ENCODE results near the gene KCNJ8. TPM values are rescaled to one million over a fixed set of nuclear protein-coding genes. Genes with fewer than 3 reads are reported as not detected.

KCNJ8 gene
- total and polyA plus RNA-seq, 2 experiments from 2014 or later, result 12.7 to 17.8 TPM

DNA sequence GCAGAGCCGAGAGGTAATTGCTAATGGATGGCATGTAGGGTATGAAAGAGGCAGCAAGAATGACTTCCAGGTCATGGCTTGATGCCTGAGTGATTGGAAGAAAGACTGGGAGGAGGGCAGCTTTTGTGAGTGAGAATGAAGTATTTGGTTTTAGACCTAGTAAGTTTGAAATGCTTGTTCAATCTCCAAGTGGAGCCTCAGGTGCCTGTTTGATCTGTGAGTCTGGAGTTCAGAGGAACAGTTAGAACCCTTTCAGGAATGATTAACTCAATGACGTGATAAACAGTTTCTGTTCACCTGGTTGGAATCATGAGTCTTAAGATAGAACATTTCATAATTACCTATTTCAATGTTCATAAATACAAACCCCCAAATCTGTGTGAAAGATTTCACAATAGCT lies 10.4 kb downstream of the KCNJ8 start:
- no peak overlapping the region for H3K4me3 ChIP-seq
- no peaks in the 10 kb centered on the region for H3K9me2 ChIP-seq (ENCODE audit: insufficient read depth)
- no peaks in the 10 kb centered on the region for H3K9me3 ChIP-seq (ENCODE audit: low read depth)
- in situ Hi-C loops (cut with MboI), result no loop called here
- peaks cover 4% of the 10 kb centered on the region; the same call in 1 of the 2 replicates for H3F3A ChIP-seq (ENCODE audit: insufficient read depth)
- H4K20me1 ChIP-seq (ENCODE audit: insufficient read depth), result no peaks in the 10 kb centered on the region
- TF ChIP-seq EZH2phosphoT487 (IDR thresholded peaks at IDR 0.05; ENCODE audit: insufficient read depth, low read depth) (no peak), EZH2 (IDR thresholded peaks at IDR 0.05; ENCODE audit: insufficient read depth, poor library complexity, severe bottlenecking) (no peak)
- peaks cover 6% of the 10 kb centered on the region for H3K4me1 ChIP-seq (ENCODE audit: insufficient read depth)
- DNase-seq, result no peak
- no peaks in the 10 kb centered on the region for H3K27me3 ChIP-seq (replicated peaks; ENCODE audit: insufficient read depth)
- 87 to 90% methylated on average over 2 of the region's 2 CpGs for WGBS, 2 experiments (ENCODE audit: low coverage in 1 of 2, low lambda C conversion rate in 2 of 2, missing lambda C conversion rate in 2 of 2)
- H3K27ac ChIP-seq, result no peak overlapping the region
- H3K9ac ChIP-seq, result no peak overlapping the region
- no peaks in the 10 kb centered on the region for H3K79me2 ChIP-seq (ENCODE audit: insufficient read depth)
- no peak overlapping the region for H2AFZ ChIP-seq
- H3K4me2 ChIP-seq (ENCODE audit: unreplicated experiment), result no peak overlapping the region
- H3K36me3 ChIP-seq (ENCODE audit: low read depth), result 0 out of 2 replicates have a peak, but pooled peaks cover 5% of the 10 kb centered on the region

DNA sequence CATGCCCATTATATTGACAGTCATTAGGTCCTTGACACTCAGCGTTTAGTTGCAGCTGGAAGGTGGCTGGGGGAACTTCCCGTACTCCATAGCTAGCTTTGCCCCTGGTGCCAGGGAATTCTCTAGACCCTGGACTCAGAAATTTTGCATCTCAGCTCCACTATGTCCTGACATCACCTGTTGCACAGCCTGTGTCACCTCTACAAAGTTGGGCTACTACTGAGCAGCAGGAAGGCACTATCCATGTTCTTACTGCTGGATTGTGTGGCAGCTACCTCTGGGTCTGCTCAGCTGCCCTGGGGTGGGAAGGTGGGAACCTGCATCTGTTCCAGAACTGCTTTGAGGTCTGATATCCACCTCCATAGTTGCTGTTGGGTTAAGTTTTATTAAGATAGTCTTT lies 11.0 kb downstream of the KCNJ8 start:
- Histone ChIP-seq H3K4me3 (no peak overlapping the region), H3K36me3 (ENCODE audit: low read depth) (0 out of 2 replicates have a peak, but pooled peaks cover 5% of the 10 kb centered on the region), H3K79me2 (ENCODE audit: insufficient read depth) (no peaks in the 10 kb centered on the region), H3K27ac (no peak overlapping the region), H3K4me1 (ENCODE audit: insufficient read depth) (peaks cover under 1% of the 10 kb centered on the region; the same call in 1 of the 2 replicates), H2AFZ (no peak overlapping the region), H3K9me2 (ENCODE audit: insufficient read depth) (no peaks in the 10 kb centered on the region), H3F3A (ENCODE audit: insufficient read depth) (no peaks in the 10 kb centered on the region), H3K9ac (no peak overlapping the region), H3K9me3 (ENCODE audit: low read depth) (no peaks in the 10 kb centered on the region), H4K20me1 (ENCODE audit: insufficient read depth) (no peaks in the 10 kb centered on the region), H3K4me2 (ENCODE audit: unreplicated experiment) (no peak overlapping the region), H3K27me3 (replicated peaks; ENCODE audit: insufficient read depth) (no peaks in the 10 kb centered on the region)
- in situ Hi-C loops (cut with MboI), result no loop called here
- no peak for TF ChIP-seq EZH2 (IDR thresholded peaks at IDR 0.05; ENCODE audit: insufficient read depth, poor library complexity, severe bottlenecking)
- no peak for TF ChIP-seq EZH2phosphoT487 (IDR thresholded peaks at IDR 0.05; ENCODE audit: insufficient read depth, low read depth)
- no peak for DNase-seq
- WGBS, 2 experiments (ENCODE audit: low coverage in 1 of 2, low lambda C conversion rate in 2 of 2, missing lambda C conversion rate in 2 of 2), result 95 to 97% methylated on average over 2 of the region's 2 CpGs

DNA sequence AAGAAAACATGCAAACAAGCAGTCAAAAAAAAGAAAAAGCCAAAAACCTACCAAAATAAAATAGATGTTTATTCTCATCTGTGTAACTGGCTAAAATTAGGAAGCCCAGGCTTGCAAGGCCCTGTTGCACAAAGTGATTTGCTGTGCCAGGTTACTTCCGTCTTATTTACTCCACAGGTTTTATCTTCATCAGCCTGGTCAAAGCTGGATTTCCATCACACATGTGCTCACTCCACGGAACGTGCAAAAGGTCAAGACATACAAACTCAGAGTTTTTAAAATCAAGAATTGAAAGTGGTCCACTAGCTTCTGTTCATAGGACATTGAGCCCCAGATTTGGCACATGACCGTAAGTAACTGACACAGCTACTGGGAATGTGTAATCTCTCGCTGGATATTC lies 14.8 kb downstream of the KCNJ8 start:
- H3K9me2 ChIP-seq (ENCODE audit: insufficient read depth), result no peaks in the 10 kb centered on the region
- no peaks in the 10 kb centered on the region for H4K20me1 ChIP-seq (ENCODE audit: insufficient read depth)
- no peaks in the 10 kb centered on the region for H3K36me3 ChIP-seq (ENCODE audit: low read depth)
- TF ChIP-seq EZH2phosphoT487 (IDR thresholded peaks at IDR 0.05; ENCODE audit: insufficient read depth, low read depth) (no peak), EZH2 (IDR thresholded peaks at IDR 0.05; ENCODE audit: insufficient read depth, poor library complexity, severe bottlenecking) (no peak)
- no peak overlapping the region for H3K4me3 ChIP-seq
- no peaks in the 10 kb centered on the region for H3F3A ChIP-seq (ENCODE audit: insufficient read depth)
- H3K4me2 ChIP-seq (ENCODE audit: unreplicated experiment), result no peak overlapping the region
- no peaks in the 10 kb centered on the region for H3K27me3 ChIP-seq (replicated peaks; ENCODE audit: insufficient read depth)
- in situ Hi-C loops (cut with MboI), result no loop called here
- 88 to 94% methylated on average over 5 of the region's 5 CpGs for WGBS, 2 experiments (ENCODE audit: low coverage in 1 of 2, low lambda C conversion rate in 2 of 2, missing lambda C conversion rate in 2 of 2)
- no peak for DNase-seq
- H3K27ac ChIP-seq, result no peak overlapping the region
- no peaks in the 10 kb centered on the region for H3K9me3 ChIP-seq (ENCODE audit: low read depth)
- H3K4me1 ChIP-seq (ENCODE audit: insufficient read depth), result no peaks in the 10 kb centered on the region
- H3K9ac ChIP-seq, result no peak overlapping the region
- H3K79me2 ChIP-seq (ENCODE audit: insufficient read depth), result no peaks in the 10 kb centered on the region
- no peak overlapping the region for H2AFZ ChIP-seq

DNA sequence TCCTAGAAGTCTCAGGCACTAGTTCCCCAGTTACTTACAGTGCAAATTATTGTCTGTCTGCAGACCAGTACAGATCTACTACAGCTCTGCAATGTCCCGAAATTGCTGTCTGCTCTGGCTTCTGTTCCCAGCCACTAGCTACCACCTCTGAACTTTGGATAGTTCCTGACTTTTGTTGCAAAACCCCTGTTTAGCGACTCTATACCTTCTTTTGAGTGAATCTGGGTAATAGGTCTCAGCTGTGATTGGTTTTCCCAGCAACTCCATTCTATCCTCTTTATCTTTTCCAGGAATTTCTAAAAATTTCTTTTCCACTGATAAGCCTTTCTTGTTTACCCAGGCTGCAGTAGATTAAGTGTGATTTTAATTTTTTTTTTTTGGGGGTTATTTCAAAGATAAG lies 16.8 kb downstream of the KCNJ8 start:
- no peaks in the 10 kb centered on the region for H3K27me3 ChIP-seq (replicated peaks; ENCODE audit: insufficient read depth)
- no peaks in the 10 kb centered on the region for H3F3A ChIP-seq (ENCODE audit: insufficient read depth)
- in situ Hi-C loops (cut with MboI), result no loop called here
- H3K79me2 ChIP-seq (ENCODE audit: insufficient read depth), result no peaks in the 10 kb centered on the region
- 35 to 37% methylated on average over 2 of the region's 2 CpGs for WGBS, 2 experiments (ENCODE audit: low coverage in 1 of 2, low lambda C conversion rate in 2 of 2, missing lambda C conversion rate in 2 of 2)
- no peak overlapping the region for H2AFZ ChIP-seq
- H4K20me1 ChIP-seq (ENCODE audit: insufficient read depth), result no peaks in the 10 kb centered on the region
- no peak for DNase-seq
- no peak overlapping the region for H3K4me2 ChIP-seq (ENCODE audit: unreplicated experiment)
- H3K27ac ChIP-seq, result no peak overlapping the region
- H3K4me1 ChIP-seq (ENCODE audit: insufficient read depth), result no peaks in the 10 kb centered on the region
- H3K36me3 ChIP-seq (ENCODE audit: low read depth), result no peaks in the 10 kb centered on the region
- H3K9me3 ChIP-seq (ENCODE audit: low read depth), result no peaks in the 10 kb centered on the region
- H3K9me2 ChIP-seq (ENCODE audit: insufficient read depth), result no peaks in the 10 kb centered on the region
- no peak overlapping the region for H3K4me3 ChIP-seq
- no peak for TF ChIP-seq EZH2 (IDR thresholded peaks at IDR 0.05; ENCODE audit: insufficient read depth, poor library complexity, severe bottlenecking)
- TF ChIP-seq EZH2phosphoT487 (IDR thresholded peaks at IDR 0.05; ENCODE audit: insufficient read depth, low read depth), result no peak
- no peak overlapping the region for H3K9ac ChIP-seq

DNA sequence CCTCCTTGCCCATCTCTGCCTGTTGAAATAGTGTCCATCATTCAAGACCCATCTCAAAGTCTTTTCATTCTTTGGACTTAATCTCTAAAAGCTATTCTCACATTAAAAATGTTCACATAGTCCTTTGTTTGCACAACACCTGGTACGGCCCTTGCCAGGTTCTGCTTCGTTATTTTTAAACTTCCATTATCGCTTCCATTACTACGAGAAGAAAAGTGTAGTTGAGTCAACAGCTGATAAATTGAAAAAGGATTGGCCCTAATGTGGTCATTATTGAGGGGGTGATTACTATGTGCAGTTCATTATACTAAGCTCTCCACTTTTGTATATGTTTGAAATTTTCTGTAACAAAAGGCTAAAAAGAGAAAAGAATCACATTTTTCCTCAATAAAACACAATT lies 17.8 kb downstream of the KCNJ8 start:
- Histone ChIP-seq H3K4me1 (ENCODE audit: insufficient read depth) (no peaks in the 10 kb centered on the region), H2AFZ (no peak overlapping the region), H3K9me2 (ENCODE audit: insufficient read depth) (no peaks in the 10 kb centered on the region), H3K27me3 (replicated peaks; ENCODE audit: insufficient read depth) (no peaks in the 10 kb centered on the region), H3K36me3 (ENCODE audit: low read depth) (no peaks in the 10 kb centered on the region), H3F3A (ENCODE audit: insufficient read depth) (no peaks in the 10 kb centered on the region), H3K79me2 (ENCODE audit: insufficient read depth) (no peaks in the 10 kb centered on the region), H3K9ac (no peak overlapping the region), H4K20me1 (ENCODE audit: insufficient read depth) (no peaks in the 10 kb centered on the region), H3K27ac (no peak overlapping the region), H3K9me3 (ENCODE audit: low read depth) (no peaks in the 10 kb centered on the region), H3K4me3 (no peak overlapping the region), H3K4me2 (ENCODE audit: unreplicated experiment) (no peak overlapping the region)
- DNase-seq, result no peak
- TF ChIP-seq EZH2phosphoT487 (IDR thresholded peaks at IDR 0.05; ENCODE audit: insufficient read depth, low read depth) (no peak), EZH2 (IDR thresholded peaks at IDR 0.05; ENCODE audit: insufficient read depth, poor library complexity, severe bottlenecking) (no peak)
- WGBS, 2 experiments (ENCODE audit: low coverage in 1 of 2, low lambda C conversion rate in 2 of 2, missing lambda C conversion rate in 2 of 2), result 96% methylated on average over 4 of the region's 4 CpGs
- in situ Hi-C loops (cut with MboI), result no loop called here
